ENCODE data around the gene METTL3. TPM values are rescaled to one million over a fixed set of nuclear protein-coding genes. Genes with fewer than 3 reads are reported as not detected.

Gene METTL3
- polyA plus RNA-seq, 1 donor = 57.9 TPM

DNA sequence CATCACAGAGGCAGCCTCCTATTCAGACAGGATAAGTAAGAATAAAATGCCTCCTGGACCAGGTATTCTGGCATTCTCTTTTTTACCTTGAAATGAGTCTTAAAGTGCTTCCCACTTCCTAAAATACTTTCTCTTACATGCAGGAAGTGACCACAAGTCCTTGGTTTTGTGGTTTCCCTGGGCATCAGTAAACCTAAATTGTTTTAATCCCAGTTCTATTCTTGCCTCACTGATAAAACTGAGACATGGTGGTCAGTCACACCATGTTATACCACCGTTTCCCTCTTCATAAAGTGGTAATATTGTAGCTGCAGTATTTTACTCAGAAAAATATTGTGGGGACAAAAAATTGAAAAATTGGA lies 16.2 kb upstream of the METTL3 start:
- peaks cover 4% of the 10 kb centered on the region for H3K4me1 ChIP-seq (ENCODE audit: control insufficient read depth, insufficient read depth, low read length)
- no CpG with 5 or more reads among the region's 1 CpG for whole genome bisulfite sequencing (ENCODE audit: insufficient coverage, low lambda C conversion rate)
- no peaks in the 10 kb centered on the region for H3K27me3 ChIP-seq (ENCODE audit: control insufficient read depth, insufficient read depth, low read length)
- no peak for DNase-seq
- H3K36me3 ChIP-seq (ENCODE audit: control insufficient read depth, insufficient read depth, low read length) = no peaks in the 10 kb centered on the region
- H3K9me3 ChIP-seq (ENCODE audit: control insufficient read depth, low read depth, low read length) = no peaks in the 10 kb centered on the region
- H3K4me3 ChIP-seq (ENCODE audit: low read length) = no peak overlapping the region
- H3K27ac ChIP-seq (ENCODE audit: low read length) = no peak overlapping the region

- no peaks in the 10 kb centered on the region for H3K27me3 ChIP-seq (ENCODE audit: control insufficient read depth, insufficient read depth, low read length)
- no peaks in the 10 kb centered on the region for H3K36me3 ChIP-seq (ENCODE audit: control insufficient read depth, insufficient read depth, low read length)
- DNase-seq = peak in 1 of 2 donors; percentile 23
- H3K4me1 ChIP-seq (ENCODE audit: control insufficient read depth, insufficient read depth, low read length) = peaks cover 4% of the 10 kb centered on the region
- no CpG with 5 or more reads among the region's 13 CpGs for WGBS (ENCODE audit: insufficient coverage, low lambda C conversion rate)
- peak overlapping the region; percentile 77 for H3K4me3 ChIP-seq (ENCODE audit: low read length)
- H3K27ac ChIP-seq (ENCODE audit: low read length) = no peak overlapping the region
- H3K9me3 ChIP-seq (ENCODE audit: control insufficient read depth, low read depth, low read length) = no peaks in the 10 kb centered on the region
Measured at GRCh38 chr14:21526672-21527317, 15.7 kb upstream of the METTL3 start.

DNA sequence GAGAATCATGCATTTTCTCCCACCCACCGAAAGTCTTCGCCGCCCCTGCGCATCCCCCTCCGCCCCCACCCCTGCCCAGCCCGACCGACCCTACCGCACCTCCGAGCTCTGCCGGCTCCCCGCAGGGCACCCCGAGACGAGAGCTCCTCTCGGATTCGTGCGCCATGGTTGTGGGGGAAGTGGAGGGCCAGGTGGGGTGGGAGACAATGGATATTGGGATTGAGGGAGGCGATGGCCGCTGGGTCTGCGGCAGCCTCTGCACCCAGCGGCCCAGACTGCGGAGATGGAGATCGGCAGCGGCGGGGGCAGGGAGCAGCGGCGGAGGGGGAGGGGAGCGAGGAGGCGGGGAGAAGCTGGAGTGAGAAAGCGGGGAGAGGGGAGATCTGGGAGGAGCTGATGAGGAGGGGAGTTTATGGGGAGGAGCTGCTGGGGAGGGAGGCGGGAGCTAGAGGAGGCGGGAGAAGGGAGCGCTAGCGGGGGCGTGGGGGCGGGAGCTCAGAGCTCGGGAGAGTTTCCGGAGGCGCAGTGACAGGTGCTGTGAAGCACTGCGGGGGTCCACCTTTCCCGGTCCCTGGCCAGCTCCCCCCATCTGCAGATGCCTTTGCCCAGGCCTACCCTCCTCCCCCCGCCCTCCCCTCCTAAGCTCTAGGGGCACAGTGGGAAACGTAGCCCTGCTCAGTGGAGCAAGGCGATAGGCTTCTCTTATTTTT lies 15.0 kb upstream of the METTL3 start, which contains the start of gene SALL2:
Gene SALL2 (minus strand): TSS at position 385 of the 710 bp plus-strand sequence. CDS start 219 bp downstream, at position 166.
- WGBS (ENCODE audit: insufficient coverage, low lambda C conversion rate) = no CpG with 5 or more reads among the region's 43 CpGs
- H3K36me3 ChIP-seq (ENCODE audit: control insufficient read depth, insufficient read depth, low read length) = no peaks in the 10 kb centered on the region
- no peak within 1 kb of the TSS for H3K27ac ChIP-seq (ENCODE audit: low read length)
- H3K4me3 ChIP-seq (ENCODE audit: low read length) = peak within 1 kb of the TSS; percentile 77
- H3K9me3 ChIP-seq (ENCODE audit: control insufficient read depth, low read depth, low read length) = no peaks in the 10 kb centered on the region
- peak; percentile 77 to 80 for DNase-seq
- H3K27me3 ChIP-seq (ENCODE audit: control insufficient read depth, insufficient read depth, low read length) = no peaks in the 10 kb centered on the region
- H3K4me1 ChIP-seq (ENCODE audit: control insufficient read depth, insufficient read depth, low read length) = peaks cover 4% of the 10 kb centered on the region

GRCh38 chr14:21525571-21525961 lies 14.4 kb upstream of the METTL3 start:
- H3K9me3 ChIP-seq (ENCODE audit: control insufficient read depth, low read depth, low read length) = no peaks in the 10 kb centered on the region
- no CpG with 5 or more reads among the region's 12 CpGs for WGBS (ENCODE audit: insufficient coverage, low lambda C conversion rate)
- no peak overlapping the region for H3K27ac ChIP-seq (ENCODE audit: low read length)
- H3K4me3 ChIP-seq (ENCODE audit: low read length) = peak overlapping the region; percentile 77
- H3K27me3 ChIP-seq (ENCODE audit: control insufficient read depth, insufficient read depth, low read length) = no peaks in the 10 kb centered on the region
- peak in 1 of 2 donors; percentile 32 for DNase-seq
- H3K36me3 ChIP-seq (ENCODE audit: control insufficient read depth, insufficient read depth, low read length) = no peaks in the 10 kb centered on the region
- peaks cover 4% of the 10 kb centered on the region for H3K4me1 ChIP-seq (ENCODE audit: control insufficient read depth, insufficient read depth, low read length)

DNA sequence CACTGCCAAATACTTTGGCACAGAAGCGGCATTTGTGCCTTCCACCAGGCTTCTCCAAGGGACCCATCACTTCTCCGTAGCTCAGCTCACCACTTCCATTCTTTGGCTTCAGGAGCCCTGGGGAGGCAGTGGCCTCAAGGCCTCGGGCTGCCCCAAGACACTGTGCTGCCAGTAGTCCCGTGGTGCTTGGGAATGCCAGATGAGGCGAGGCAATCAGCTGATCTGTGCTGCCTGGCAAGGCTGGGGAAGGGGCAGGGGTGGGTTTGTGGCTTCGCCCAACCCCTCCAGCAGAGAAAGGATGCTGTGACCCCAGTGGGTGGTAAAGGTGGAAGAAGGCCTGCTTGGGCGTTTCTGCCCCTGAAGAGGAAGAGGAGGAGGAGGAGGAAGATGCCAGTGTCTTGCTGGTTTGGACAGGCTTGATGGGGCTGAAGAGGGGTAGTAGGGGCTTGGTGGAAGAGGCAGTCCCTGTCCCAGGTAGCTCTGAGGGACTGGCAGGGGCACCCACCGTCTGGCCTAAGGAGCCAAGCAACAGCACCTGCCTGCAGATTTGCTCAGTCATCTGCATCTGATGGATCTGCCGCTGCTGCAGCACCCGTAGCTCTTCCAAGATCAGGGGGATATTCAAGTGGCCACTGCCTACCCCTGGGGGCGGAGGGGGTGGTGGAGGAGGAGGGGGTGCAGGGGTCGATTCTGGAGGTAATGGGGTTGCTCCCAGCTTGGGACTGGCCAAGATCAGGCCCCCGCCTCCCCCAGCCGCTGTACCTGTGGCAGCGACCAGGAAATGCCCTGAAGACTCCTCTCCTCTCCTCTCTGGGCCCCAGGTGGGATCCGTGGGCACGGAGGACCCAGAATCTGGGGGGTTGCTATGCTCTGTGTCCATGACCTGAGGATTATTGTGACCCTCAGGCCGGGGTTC lies 13.7 kb upstream of the METTL3 start:
- no peak overlapping the region for H3K27ac ChIP-seq (ENCODE audit: low read length)
- no peaks in the 10 kb centered on the region for H3K36me3 ChIP-seq (ENCODE audit: control insufficient read depth, insufficient read depth, low read length)
- H3K4me3 ChIP-seq (ENCODE audit: low read length) = peak overlapping the region; percentile 77
- WGBS (ENCODE audit: insufficient coverage, low lambda C conversion rate) = no CpG with 5 or more reads among the region's 18 CpGs
- H3K27me3 ChIP-seq (ENCODE audit: control insufficient read depth, insufficient read depth, low read length) = no peaks in the 10 kb centered on the region
- no peak for DNase-seq
- peaks cover 4% of the 10 kb centered on the region for H3K4me1 ChIP-seq (ENCODE audit: control insufficient read depth, insufficient read depth, low read length)
- H3K9me3 ChIP-seq (ENCODE audit: control insufficient read depth, low read depth, low read length) = no peaks in the 10 kb centered on the region

- Histone ChIP-seq H3K27me3 (ENCODE audit: control insufficient read depth, insufficient read depth, low read length) (no peaks in the 10 kb centered on the region), H3K4me3 (ENCODE audit: low read length) (no peak overlapping the region), H3K9me3 (ENCODE audit: control insufficient read depth, low read depth, low read length) (no peaks in the 10 kb centered on the region), H3K4me1 (ENCODE audit: control insufficient read depth, insufficient read depth, low read length) (peaks cover 4% of the 10 kb centered on the region), H3K27ac (ENCODE audit: low read length) (no peak overlapping the region), H3K36me3 (ENCODE audit: control insufficient read depth, insufficient read depth, low read length) (no peaks in the 10 kb centered on the region)
- no CpG with 5 or more reads among the region's 7 CpGs for WGBS (ENCODE audit: insufficient coverage, low lambda C conversion rate)
- DNase-seq = no peak
Measured at GRCh38 chr14:21523203-21523602, 12.1 kb upstream of the METTL3 start.

- H3K36me3 ChIP-seq (ENCODE audit: control insufficient read depth, insufficient read depth, low read length) = no peaks in the 10 kb centered on the region
- H3K4me1 ChIP-seq (ENCODE audit: control insufficient read depth, insufficient read depth, low read length) = no peaks in the 10 kb centered on the region
- DNase-seq = no peak
- H3K4me3 ChIP-seq (ENCODE audit: low read length) = no peak overlapping the region
- no peaks in the 10 kb centered on the region for H3K9me3 ChIP-seq (ENCODE audit: control insufficient read depth, low read depth, low read length)
- H3K27ac ChIP-seq (ENCODE audit: low read length) = no peak overlapping the region
- no peaks in the 10 kb centered on the region for H3K27me3 ChIP-seq (ENCODE audit: control insufficient read depth, insufficient read depth, low read length)
- WGBS (ENCODE audit: insufficient coverage, low lambda C conversion rate) = 100% methylated on average over 2 of the region's 2 CpGs
Measured at GRCh38 chr14:21521501-21521900, 10.4 kb upstream of the METTL3 start.

DNA sequence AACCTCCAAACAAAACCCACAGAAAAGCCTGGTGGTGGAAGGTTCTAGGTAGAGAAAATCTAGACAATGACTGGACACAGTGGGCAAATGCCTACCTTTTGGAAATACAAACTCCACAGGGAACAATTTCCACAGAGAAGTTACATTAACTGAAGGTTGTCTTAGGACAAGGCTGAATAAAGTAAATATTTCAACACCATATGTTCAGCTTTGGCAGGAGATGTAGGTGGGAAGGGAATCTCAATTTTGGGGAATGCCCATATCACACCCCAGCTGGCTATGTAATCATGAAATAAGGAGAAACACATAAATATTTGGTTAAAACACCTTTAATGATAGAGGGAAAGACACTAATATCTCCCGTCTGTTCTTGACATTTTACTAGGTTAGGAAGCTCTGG lies 9.6 kb upstream of the METTL3 start:
- Histone ChIP-seq H3K4me1 (ENCODE audit: control insufficient read depth, insufficient read depth, low read length) (no peaks in the 10 kb centered on the region), H3K9me3 (ENCODE audit: control insufficient read depth, low read depth, low read length) (no peaks in the 10 kb centered on the region), H3K27ac (ENCODE audit: low read length) (no peak overlapping the region), H3K27me3 (ENCODE audit: control insufficient read depth, insufficient read depth, low read length) (no peaks in the 10 kb centered on the region), H3K36me3 (ENCODE audit: control insufficient read depth, insufficient read depth, low read length) (no peaks in the 10 kb centered on the region), H3K4me3 (ENCODE audit: low read length) (no peak overlapping the region)
- WGBS (ENCODE audit: insufficient coverage, low lambda C conversion rate) = no CpG with 5 or more reads among the region's 1 CpG
- no peak for DNase-seq

- no peaks in the 10 kb centered on the region for H3K27me3 ChIP-seq (ENCODE audit: control insufficient read depth, insufficient read depth, low read length)
- no peaks in the 10 kb centered on the region for H3K9me3 ChIP-seq (ENCODE audit: control insufficient read depth, low read depth, low read length)
- H3K27ac ChIP-seq (ENCODE audit: low read length) = no peak overlapping the region
- H3K4me3 ChIP-seq (ENCODE audit: low read length) = no peak overlapping the region
- H3K36me3 ChIP-seq (ENCODE audit: control insufficient read depth, insufficient read depth, low read length) = no peaks in the 10 kb centered on the region
- no peak for DNase-seq
- H3K4me1 ChIP-seq (ENCODE audit: control insufficient read depth, insufficient read depth, low read length) = no peaks in the 10 kb centered on the region
- 79% methylated on average over 2 of the region's 2 CpGs for WGBS (ENCODE audit: insufficient coverage, low lambda C conversion rate)
Measured at GRCh38 chr14:21518725-21519124, 7.6 kb upstream of the METTL3 start.

DNA sequence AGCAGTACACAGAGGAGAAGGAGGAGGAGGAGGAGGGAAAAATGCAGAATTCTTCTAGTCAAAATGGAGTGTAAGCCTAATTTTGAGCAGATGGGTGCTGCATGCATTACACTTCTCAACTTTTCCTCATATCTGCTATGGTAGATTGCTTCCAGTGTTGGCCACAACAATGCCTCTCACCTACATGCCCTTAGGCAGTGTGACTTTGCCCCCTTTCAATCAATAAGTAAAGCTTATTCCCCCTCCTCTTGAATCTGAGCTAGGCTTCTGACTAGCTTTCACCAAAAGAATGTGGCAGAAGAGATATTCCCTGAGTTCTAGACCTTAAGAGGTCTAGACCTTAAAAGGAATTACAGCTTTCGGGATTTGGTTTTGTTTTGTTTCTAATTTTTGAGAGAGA lies 3.2 kb upstream of the METTL3 start:
- no peak overlapping the region for H3K4me3 ChIP-seq (ENCODE audit: low read length)
- H3K9me3 ChIP-seq (ENCODE audit: control insufficient read depth, low read depth, low read length) = no peaks in the 10 kb centered on the region
- H3K36me3 ChIP-seq (ENCODE audit: control insufficient read depth, insufficient read depth, low read length) = peaks cover under 1% of the 10 kb centered on the region
- no peak for DNase-seq
- WGBS (ENCODE audit: insufficient coverage, low lambda C conversion rate) = no CpG with 5 or more reads among the region's 1 CpG
- no peaks in the 10 kb centered on the region for H3K27me3 ChIP-seq (ENCODE audit: control insufficient read depth, insufficient read depth, low read length)
- peaks cover 3% of the 10 kb centered on the region for H3K4me1 ChIP-seq (ENCODE audit: control insufficient read depth, insufficient read depth, low read length)
- H3K27ac ChIP-seq (ENCODE audit: low read length) = no peak overlapping the region
